HL-60 (cell line): ENCODE measurements around the gene C1orf216.

ENCODE experiments used
- DNase-seq, 2 experiments: peaks; one replicate each; pipeline ENCODE4 v3.0.0-alpha.2; 2010 to 2020; ENCODE audit warnings: low read depth in 1 of 2, low spot score in 1 of 2
- H3K27ac ChIP-seq: fragments of 250-450 bp; sonication (Bioruptor Pico); replicated peaks from 2 replicates; pipeline ENCODE4 v1.5.1; 2020; ENCODE audit warnings: mild to moderate bottlenecking, moderate library complexity
- H3K27me3 ChIP-seq: fragments of 250-450 bp; sonication (Bioruptor Pico); 2 replicates; pipeline ENCODE4 v1.5.1; 2021; ENCODE audit warnings: mild to moderate bottlenecking, moderate library complexity; ENCODE audit not compliant: insufficient read depth, poor library complexity, severe bottlenecking
- H3K4me3 ChIP-seq: replicated peaks from 2 replicates; pipeline ENCODE4 v1.5.1; 2011; ENCODE audit warnings: mild to moderate bottlenecking, control low read depth, low read length; ENCODE audit not compliant: insufficient read depth
- CTCF ChIP-seq: IDR thresholded peaks from one replicate; pipeline ENCODE4 v1.5.1; 2011; ENCODE audit warnings: low read length, control low read depth, inconsistent platforms; ENCODE audit not compliant: insufficient read depth
- GABPA ChIP-seq: IDR thresholded peaks from 2 replicates; pipeline ENCODE4 v1.6.1; 2012; ENCODE audit warnings: low read depth
- POLR2AphosphoS5 ChIP-seq: IDR thresholded peaks from 2 replicates; pipeline ENCODE4 v1.6.1; 2012; ENCODE audit warnings: low read depth
- REST ChIP-seq: IDR thresholded peaks from 2 replicates; pipeline ENCODE4 v1.6.1; 2012; ENCODE audit warnings: low read depth; ENCODE audit not compliant: insufficient replicate concordance
- SPI1 ChIP-seq: IDR thresholded peaks from 2 replicates; pipeline ENCODE4 v1.6.1; 2012; ENCODE audit warnings: low read depth, mild to moderate bottlenecking, borderline replicate concordance

The C1orf216 gene

GRCh38 chr1:35745124-35745730 is 26.5 kb upstream of the C1orf216 start:
- Histone ChIP-seq H3K4me3 (no peak overlapping the region), H3K27me3 (no peaks in the 10 kb centered on the region), H3K27ac (no peak overlapping the region)
- no peak for TF ChIP-seq REST
- no peak for TF ChIP-seq GABPA
- TF ChIP-seq SPI1, result no peak
- TF ChIP-seq POLR2AphosphoS5, result no peak
- no peak for TF ChIP-seq CTCF
- no peak for DNase-seq

- Histone ChIP-seq H3K27ac (no peak overlapping the region), H3K27me3 (no peaks in the 10 kb centered on the region), H3K4me3 (no peak overlapping the region)
- DNase-seq, result no peak
- TF ChIP-seq GABPA (no peak), CTCF (no peak), POLR2AphosphoS5 (no peak), REST (no peak), SPI1 (no peak)
Measured at GRCh38 chr1:35737120-35737519, 18.4 kb upstream of the C1orf216 start.

GRCh38 chr1:35727434-35728040 is 8.9 kb upstream of the C1orf216 start:
- Histone ChIP-seq H3K27me3 (no peaks in the 10 kb centered on the region), H3K4me3 (no peak overlapping the region), H3K27ac (no peak overlapping the region)
- DNase-seq, result no peak
- TF ChIP-seq SPI1 (no peak), POLR2AphosphoS5 (no peak), CTCF (no peak), GABPA (no peak), REST (no peak)
